GM21723 (cell line): ENCODE data around the gene VDAC2.
"Not testable (repeated sequence)": the region's sequence is repeated elsewhere in the genome, so short reads cannot be mapped to it uniquely, and the experiment has no call there.

Source experiments
- ATAC-seq: cut with Tn5 transposase; IDR thresholded peaks from one replicate; pipeline ENCODE4 v1.9.1; 2021; ENCODE audit warnings: mild to moderate bottlenecking, moderate library complexity; ENCODE audit not compliant: unreplicated experiment

Gene VDAC2

GRCh38 chr10:75210282-75211006 is at the start of gene VDAC2:
VDAC2 (plus strand) TSS chr10:75210796; CDS start chr10:75211159, 363 bp downstream.
- ATAC-seq, result peak; percentile 88

- ATAC-seq, result peak; percentile 93
These were observed 44.6 kb upstream of the VDAC2 start for GRCh38 chr10:75165684-75166622.

GRCh38 chr10:75166623-75166972 is 44.0 kb upstream of the VDAC2 start:
- ATAC-seq, result peak; percentile 29

- no peak for ATAC-seq
These were observed 42.3 kb upstream of the VDAC2 start for GRCh38 chr10:75168275-75168674.

GRCh38 chr10:75170215-75170614 is 40.4 kb upstream of the VDAC2 start:
- no peak for ATAC-seq

GRCh38 chr10:75175046-75175445 is 35.5 kb upstream of the VDAC2 start:
- no peak for ATAC-seq

GRCh38 chr10:75176046-75176445 is 34.5 kb upstream of the VDAC2 start:
- ATAC-seq, result no peak

- ATAC-seq, result no peak
These were observed 33.9 kb upstream of the VDAC2 start for GRCh38 chr10:75176736-75177135.

GRCh38 chr10:75179657-75180177 is 30.9 kb upstream of the VDAC2 start:
- no peak for ATAC-seq

- ATAC-seq, result no peak
These were observed 30.0 kb upstream of the VDAC2 start for GRCh38 chr10:75180592-75180991.

- no peak for ATAC-seq
These were observed 29.5 kb upstream of the VDAC2 start for GRCh38 chr10:75181073-75181472.

- no peak for ATAC-seq
These were observed 24.3 kb upstream of the VDAC2 start for GRCh38 chr10:75186310-75186709.

- ATAC-seq, result no peak
These were observed 22.6 kb upstream of the VDAC2 start for GRCh38 chr10:75187961-75188426.

GRCh38 chr10:75188522-75188921 is 22.1 kb upstream of the VDAC2 start:
- not testable (repeated sequence) for ATAC-seq

GRCh38 chr10:75189266-75190096 is 21.1 kb upstream of the VDAC2 start:
- ATAC-seq, result no peak

GRCh38 chr10:75191821-75192568 is 18.6 kb upstream of the VDAC2 start:
- no peak for ATAC-seq

GRCh38 chr10:75194625-75195024 is 16.0 kb upstream of the VDAC2 start:
- ATAC-seq, result not testable (repeated sequence)

GRCh38 chr10:75195035-75195763 is 15.4 kb upstream of the VDAC2 start:
- ATAC-seq, result no peak

- no peak for ATAC-seq
These were observed 13.5 kb upstream of the VDAC2 start for GRCh38 chr10:75197066-75197465.
